GM23248 (cell line): ENCODE data around the gene TNS3. TPM values are rescaled to one million over a fixed set of nuclear protein-coding genes. Genes with fewer than 3 reads are reported as not detected.

Experiments
- DNase-seq: peaks from one replicate; pipeline ENCODE4 v3.0.0-alpha.2; 2015
- H2AFZ ChIP-seq: fragments of 200-600 bp; sonication (generic); 2 replicates; pipeline ENCODE4 v1.6.1; 2016; ENCODE audit warnings: antibody characterized with exemption
- H3F3A ChIP-seq: fragments of 200-600 bp; sonication (generic); 2 replicates; pipeline ENCODE4 v1.6.1; 2016; ENCODE audit warnings: mild to moderate bottlenecking, antibody characterized with exemption, mixed run types; ENCODE audit not compliant: insufficient read depth
- H3K27ac ChIP-seq: fragments of 200-600 bp; sonication (generic); 2 replicates; pipeline ENCODE4 v1.5.1; 2016; ENCODE audit warnings: mild to moderate bottlenecking
- H3K27me3 ChIP-seq: fragments of 200-600 bp; sonication (generic); replicated peaks from 2 replicates; pipeline ENCODE4 v1.6.1; 2016; ENCODE audit warnings: mild to moderate bottlenecking; ENCODE audit not compliant: insufficient read depth
- H3K36me3 ChIP-seq: fragments of 200-600 bp; sonication (generic); 2 replicates; pipeline ENCODE4 v1.6.1; 2016; ENCODE audit warnings: low read depth, mild to moderate bottlenecking
- H3K4me1 ChIP-seq: fragments of 200-600 bp; sonication (generic); 2 replicates; pipeline ENCODE4 v1.6.1; 2016; ENCODE audit warnings: mild to moderate bottlenecking; ENCODE audit not compliant: insufficient read depth
- H3K4me2 ChIP-seq: fragments of 200-600 bp; sonication (generic); one replicate; pipeline ENCODE4 v1.6.1; 2016; ENCODE audit warnings: mild to moderate bottlenecking; ENCODE audit not compliant: unreplicated experiment
- H3K4me3 ChIP-seq: fragments of 200-600 bp; sonication (generic); 2 replicates; pipeline ENCODE4 v1.5.1; 2016; ENCODE audit warnings: mild to moderate bottlenecking
- H3K79me2 ChIP-seq: fragments of 200-600 bp; sonication (generic); 2 replicates; pipeline ENCODE4 v1.6.1; 2016; ENCODE audit warnings: mild to moderate bottlenecking; ENCODE audit not compliant: insufficient read depth
- H3K9ac ChIP-seq: fragments of 200-600 bp; sonication (generic); 2 replicates; pipeline ENCODE4 v1.6.1; 2016; ENCODE audit warnings: mild to moderate bottlenecking
- H3K9me2 ChIP-seq: fragments of 200-600 bp; sonication (generic); 2 replicates; pipeline ENCODE4 v1.6.1; 2016; ENCODE audit warnings: mixed run types, mild to moderate bottlenecking, moderate library complexity; ENCODE audit not compliant: insufficient read depth
- H3K9me3 ChIP-seq: fragments of 200-600 bp; sonication (generic); one replicate; pipeline ENCODE4 v1.6.1; 2017; ENCODE audit warnings: low read depth
- H4K20me1 ChIP-seq: fragments of 200-600 bp; sonication (generic); 2 replicates; pipeline ENCODE4 v1.6.0; 2016; ENCODE audit not compliant: insufficient read depth
- EZH2 ChIP-seq: fragments of 200-600 bp; sonication (generic); IDR thresholded peaks from 2 replicates; pipeline ENCODE4 v1.6.1; 2018; ENCODE audit warnings: antibody characterized with exemption, mild to moderate bottlenecking; ENCODE audit not compliant: insufficient read depth, poor library complexity, severe bottlenecking
- EZH2phosphoT487 ChIP-seq: fragments of 200-600 bp; sonication (generic); IDR thresholded peaks from 2 replicates; pipeline ENCODE4 v1.6.1; 2018; ENCODE audit warnings: antibody characterized with exemption, moderate library complexity, mild to moderate bottlenecking, low read depth; ENCODE audit not compliant: insufficient read depth
- WGBS, 2 experiments: methylation state at CpG; one replicate each; pipeline ENCODE4 v1.1.6; 2015 to 2017; ENCODE audit warnings: low lambda C conversion rate in 2 of 2, low coverage in 1 of 2; ENCODE audit errors: missing lambda C conversion rate in 2 of 2; 5-methylcytosine and 5-hydroxymethylcytosine counted together
- in situ Hi-C: fragments of 300-500 bp; cut with MboI; formaldehyde crosslinking; loops from 2 replicates; pipeline ENCODE4 v1.15.0; 2020
- polyA plus RNA-seq: library from polyadenylated mRNA; unstranded; fragments of >200 nt; fragmentation: Nextera tagmentation; extraction: Ambion mirVana; gene quantifications from 2 replicates; pipeline ENCODE4 v1.2.1, GENCODE V29; 2016
- total RNA-seq: library from RNA; depleted of rRNA; stranded (reverse); fragments of >200 nt; shearing (Covaris generic); gene quantifications from 2 replicates; pipeline ENCODE4 v1.2.3, GENCODE V29; 2014

The TNS3 gene
- total and polyA plus RNA-seq, 2 experiments from 2014 or later = 18.6 to 47.0 TPM

- Histone ChIP-seq H4K20me1 (no peaks in the 10 kb centered on the region), H3K36me3 (no peaks in the 10 kb centered on the region)
- in situ Hi-C loops = no loop called here
Measured at GRCh38 chr7:47387506-47387905, 194.4 kb downstream of the TNS3 start.

GRCh38 chr7:47386273-47386835 lies 195.6 kb downstream of the TNS3 start:
- H2AFZ ChIP-seq = no peak overlapping the region
- no peak for TF ChIP-seq EZH2phosphoT487
- no peak for TF ChIP-seq EZH2
- no peaks in the 10 kb centered on the region for H3K27me3 ChIP-seq
- H3K4me2 ChIP-seq = no peak overlapping the region
- in situ Hi-C loops = no loop called here
- no peaks in the 10 kb centered on the region for H3K4me1 ChIP-seq
- 95 to 97% methylated on average over 14 of the region's 14 CpGs for WGBS, 2 experiments
- H4K20me1 ChIP-seq = 0 out of 2 replicates have a peak, but pooled peaks cover 3% of the 10 kb centered on the region
- no peak overlapping the region for H3K9ac ChIP-seq
- no peaks in the 10 kb centered on the region for H3K9me3 ChIP-seq
- DNase-seq = no peak
- no peaks in the 10 kb centered on the region for H3K79me2 ChIP-seq
- 0 out of 2 replicates have a peak, but pooled peaks cover 5% of the 10 kb centered on the region for H3K36me3 ChIP-seq
- H3F3A ChIP-seq = peaks cover 7% of the 10 kb centered on the region; the same call in 1 of the 2 replicates
- no peak overlapping the region for H3K4me3 ChIP-seq
- H3K27ac ChIP-seq = no peak overlapping the region
- H3K9me2 ChIP-seq = no peaks in the 10 kb centered on the region

More at GRCh38 chr7:47387506-47387905, 194.4 kb downstream of the TNS3 start:
- H3K4me2 ChIP-seq = no peak overlapping the region
- 91 to 93% methylated on average over 5 of the region's 5 CpGs for WGBS, 2 experiments
- no peak overlapping the region for H2AFZ ChIP-seq
- H3K27ac ChIP-seq = no peak overlapping the region
- H3K9ac ChIP-seq = no peak overlapping the region
- DNase-seq = no peak
- H3K4me3 ChIP-seq = no peak overlapping the region
- no peaks in the 10 kb centered on the region for H3K9me3 ChIP-seq
- no peaks in the 10 kb centered on the region for H3K79me2 ChIP-seq
- TF ChIP-seq EZH2 (no peak), EZH2phosphoT487 (no peak)
- no peaks in the 10 kb centered on the region for H3K4me1 ChIP-seq
- H3F3A ChIP-seq = peaks cover 7% of the 10 kb centered on the region; the same call in 1 of the 2 replicates
- no peaks in the 10 kb centered on the region for H3K27me3 ChIP-seq
- H3K9me2 ChIP-seq = no peaks in the 10 kb centered on the region

GRCh38 chr7:47385536-47386125 lies 196.3 kb downstream of the TNS3 start:
- no peak for TF ChIP-seq EZH2
- TF ChIP-seq EZH2phosphoT487 = no peak
- no peaks in the 10 kb centered on the region for H3K27me3 ChIP-seq
- no peaks in the 10 kb centered on the region for H3K79me2 ChIP-seq
- no peaks in the 10 kb centered on the region for H3K9me3 ChIP-seq
- no peak overlapping the region for H3K27ac ChIP-seq
- H3K36me3 ChIP-seq = 0 out of 2 replicates have a peak, but pooled peaks cover 5% of the 10 kb centered on the region
- no peak overlapping the region for H2AFZ ChIP-seq
- 87 to 88% methylated on average over 10 of the region's 10 CpGs for WGBS, 2 experiments
- DNase-seq = no peak
- no peak overlapping the region for H3K9ac ChIP-seq
- in situ Hi-C loops = no loop called here
- no peaks in the 10 kb centered on the region for H3K4me1 ChIP-seq
- H3K9me2 ChIP-seq = no peaks in the 10 kb centered on the region
- H3K4me2 ChIP-seq = no peak overlapping the region
- 0 out of 2 replicates have a peak, but pooled peaks cover 3% of the 10 kb centered on the region for H4K20me1 ChIP-seq
- no peak overlapping the region for H3K4me3 ChIP-seq
- H3F3A ChIP-seq = peaks cover 7% of the 10 kb centered on the region; the same call in 1 of the 2 replicates

GRCh38 chr7:47384755-47385535 lies 197.0 kb downstream of the TNS3 start:
- no peak for TF ChIP-seq EZH2
- no peak for TF ChIP-seq EZH2phosphoT487
- Histone ChIP-seq H3K27me3 (no peaks in the 10 kb centered on the region), H3K4me2 (no peak overlapping the region), H3K9me2 (no peaks in the 10 kb centered on the region), H2AFZ (no peak overlapping the region), H3K9ac (no peak overlapping the region), H3K36me3 (0 out of 2 replicates have a peak, but pooled peaks cover 5% of the 10 kb centered on the region), H3K4me1 (no peaks in the 10 kb centered on the region), H4K20me1 (0 out of 2 replicates have a peak, but pooled peaks cover 3% of the 10 kb centered on the region), H3K27ac (no peak overlapping the region), H3K79me2 (no peaks in the 10 kb centered on the region), H3K9me3 (no peaks in the 10 kb centered on the region), H3K4me3 (no peak overlapping the region), H3F3A (peaks cover 7% of the 10 kb centered on the region; the same call in 1 of the 2 replicates)
- DNase-seq = no peak
- 94% methylated on average over 13 of the region's 13 CpGs for WGBS, 2 experiments
- in situ Hi-C loops = no loop called here
